ENCODE data around the gene TPM3. TPM values are rescaled to one million over a fixed set of nuclear protein-coding genes. Genes with fewer than 3 reads are reported as not detected.
"Not testable (repeated sequence)": the region's sequence is repeated elsewhere in the genome, so short reads cannot be mapped to it uniquely, and the experiment has no call there.

TPM3 gene
- total RNA-seq, 1 donor from 2014 or later: 245 TPM

DNA sequence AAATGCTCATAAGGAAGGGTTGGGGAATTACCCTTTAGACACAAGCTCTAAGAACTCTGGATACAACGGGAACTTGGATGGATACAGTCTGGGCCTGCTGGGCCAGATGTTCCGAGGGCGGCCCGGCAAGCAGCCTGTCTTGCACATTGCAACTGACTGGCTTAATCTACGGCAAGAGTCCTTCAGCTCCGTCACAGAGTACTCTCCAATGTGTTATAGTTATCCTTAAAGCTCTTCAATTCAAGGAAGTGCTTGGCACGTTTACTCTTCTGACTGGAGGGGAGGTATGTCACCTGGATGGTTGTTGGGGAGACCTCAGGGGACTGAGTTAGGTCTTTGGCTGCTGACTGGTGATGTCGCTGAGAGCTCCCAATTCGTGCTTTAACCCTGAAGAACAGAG lies 15.4 kb upstream of the TPM3 start:
- no peak for DNase-seq (ENCODE audit: low spot score in 2 of 2)
- no peak for FAIRE-seq

DNA sequence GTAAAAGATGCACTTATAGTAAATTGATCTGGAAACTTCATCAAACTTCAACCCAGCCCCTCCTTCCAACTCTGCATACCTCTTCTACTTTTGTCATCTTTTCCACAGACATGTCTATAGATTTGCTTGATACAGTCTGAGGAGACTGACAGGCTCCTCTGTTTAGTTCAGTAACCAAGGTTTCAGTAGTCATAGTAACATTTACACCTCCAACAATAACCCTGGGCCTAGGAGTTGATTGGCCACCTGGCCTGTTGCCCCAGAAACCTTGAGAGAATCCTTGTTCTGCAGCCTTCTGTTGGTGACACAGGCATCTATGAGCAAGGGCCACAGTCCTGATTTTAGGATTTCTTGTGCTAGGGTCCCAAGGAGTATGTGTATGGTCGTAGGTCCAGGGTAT lies 14.3 kb upstream of the TPM3 start, which contains the start of gene CFAP141:
Gene CFAP141 (minus strand): TSS at position 138 of the 400 bp plus-strand sequence. CDS start 26 bp downstream, at position 112.
- FAIRE-seq (no peak), DNase-seq (ENCODE audit: low spot score in 2 of 2) (no peak)

DNA sequence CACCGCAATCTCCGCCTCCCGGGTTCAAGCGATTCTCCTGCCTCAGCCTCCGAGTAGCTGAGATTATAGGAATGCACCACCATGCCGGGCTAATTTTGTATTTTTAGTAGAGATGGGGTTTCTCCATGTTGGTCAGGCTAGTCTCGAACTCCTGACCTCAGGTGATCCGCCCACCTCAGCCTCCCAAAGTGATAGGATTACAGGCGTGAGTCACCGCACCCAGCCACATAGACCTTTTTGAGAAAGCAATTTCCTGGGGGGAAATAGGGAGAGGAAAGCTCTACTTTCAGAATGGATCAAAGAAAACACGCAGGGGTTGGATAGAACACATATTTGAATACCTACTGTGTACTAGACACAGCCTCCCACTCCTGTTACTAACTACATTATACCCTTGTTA lies 13.9 kb upstream of the TPM3 start:
- not testable (repeated sequence) for DNase-seq (ENCODE audit: low spot score in 2 of 2); FAIRE-seq

DNA sequence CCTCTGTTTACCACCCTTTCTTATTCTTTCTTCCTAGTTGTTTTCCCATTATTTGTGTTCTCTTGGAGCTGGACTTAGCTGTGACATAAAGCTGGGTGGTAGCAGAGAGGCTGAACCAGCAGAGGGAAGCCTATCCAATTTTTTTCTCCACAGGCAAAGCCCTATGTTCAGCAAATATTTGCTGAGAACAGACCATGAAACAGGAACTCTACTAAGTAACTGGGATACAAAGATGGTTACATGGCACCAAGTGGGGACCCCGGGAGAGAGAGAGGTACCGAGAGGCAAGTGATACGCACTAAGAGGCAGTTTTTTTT lies 7.6 kb upstream of the TPM3 start:
- DNase-seq (ENCODE audit: low spot score in 2 of 2) (no peak), FAIRE-seq (no peak)

GRCh38 chr1:154198756-154199562 lies 7.1 kb upstream of the TPM3 start:
- no peak for FAIRE-seq
- peak in 1 of 2 donors; percentile 54 for DNase-seq (ENCODE audit: low spot score in 2 of 2)

- FAIRE-seq: no peak
- DNase-seq (ENCODE audit: low spot score in 2 of 2): no peak
Observed at GRCh38 chr1:154193821-154194220, 1.9 kb upstream of the TPM3 start.

- DNase-seq (ENCODE audit: low spot score in 2 of 2): no peak
Observed at GRCh38 chr1:154192476-154192875, 576 bp upstream of the TPM3 start.

GRCh38 chr1:154190550-154190949 lies 1.4 kb downstream of the TPM3 start:
- no peak for FAIRE-seq
- no peak for DNase-seq (ENCODE audit: low spot score in 2 of 2)

More at GRCh38 chr1:154192476-154192875, 576 bp upstream of the TPM3 start:
- FAIRE-seq: no peak

GRCh38 chr1:154186852-154187501 lies 4.9 kb downstream of the TPM3 start:
- FAIRE-seq (no peak), DNase-seq (ENCODE audit: low spot score in 2 of 2) (no peak)

DNA sequence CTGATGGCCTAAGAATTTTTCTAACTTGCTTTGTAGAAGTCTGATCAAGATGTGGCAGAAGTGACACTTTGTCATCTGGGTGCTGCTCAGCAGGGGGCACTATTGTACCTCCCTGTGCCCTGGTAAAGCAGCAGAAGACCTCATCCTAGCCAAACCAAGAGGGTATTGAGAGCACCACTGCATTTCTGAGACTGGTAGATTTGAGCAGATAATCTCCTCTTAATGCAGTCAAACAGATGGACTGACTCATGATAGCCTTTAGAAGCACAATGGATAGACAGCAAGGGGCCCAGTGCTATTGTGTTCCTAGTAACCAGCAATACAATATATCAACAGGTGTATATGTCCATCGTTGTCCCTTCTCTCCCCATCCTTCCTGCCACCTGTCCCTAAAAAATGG lies 5.7 kb downstream of the TPM3 start:
- FAIRE-seq (no peak), DNase-seq (ENCODE audit: low spot score in 2 of 2) (no peak)

DNA sequence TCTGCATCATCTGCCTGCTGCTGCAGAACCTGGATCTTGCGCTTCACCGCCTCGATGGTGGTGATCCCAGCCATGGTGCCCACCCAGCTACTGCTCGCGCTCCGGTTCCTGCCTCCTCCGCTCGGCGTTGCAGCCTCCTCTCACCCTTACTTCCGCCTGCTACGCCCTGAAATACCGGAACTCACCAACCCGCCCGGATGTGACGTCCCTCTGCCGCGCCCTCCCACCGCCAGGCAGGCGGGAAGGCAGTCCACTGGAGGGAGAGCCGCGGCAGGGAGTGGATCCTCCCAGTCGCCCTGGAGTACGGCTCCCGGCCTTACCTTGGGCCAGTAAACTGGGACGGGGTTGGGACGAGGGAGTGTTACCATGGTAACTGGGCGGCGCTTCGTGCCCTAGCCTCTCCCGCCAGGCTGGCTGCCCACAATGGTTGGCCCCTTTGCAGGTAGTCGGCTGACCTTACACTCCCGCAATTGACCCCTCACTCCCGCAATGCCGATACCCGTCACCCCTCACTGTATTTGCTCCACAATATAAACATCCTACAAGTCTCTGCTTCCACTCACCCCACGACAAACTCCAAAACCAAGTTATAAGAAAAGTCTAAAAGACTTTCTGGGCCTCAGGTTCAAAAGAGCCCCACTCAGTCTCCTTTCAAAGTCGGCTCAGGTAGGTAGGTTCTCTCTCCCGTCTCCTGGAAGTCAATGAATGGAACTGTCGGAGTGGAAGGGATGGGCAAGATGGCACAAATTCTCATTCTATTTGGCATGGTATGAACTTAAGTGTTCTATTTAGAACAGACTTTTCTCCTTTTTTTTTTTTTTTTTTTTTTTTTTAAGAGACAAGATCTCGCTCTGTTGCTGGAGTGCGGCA lies 8.6 kb downstream of the TPM3 start:
- DNase-seq (ENCODE audit: low spot score in 2 of 2) (peak; percentile 78 to 96), FAIRE-seq (no peak)

DNA sequence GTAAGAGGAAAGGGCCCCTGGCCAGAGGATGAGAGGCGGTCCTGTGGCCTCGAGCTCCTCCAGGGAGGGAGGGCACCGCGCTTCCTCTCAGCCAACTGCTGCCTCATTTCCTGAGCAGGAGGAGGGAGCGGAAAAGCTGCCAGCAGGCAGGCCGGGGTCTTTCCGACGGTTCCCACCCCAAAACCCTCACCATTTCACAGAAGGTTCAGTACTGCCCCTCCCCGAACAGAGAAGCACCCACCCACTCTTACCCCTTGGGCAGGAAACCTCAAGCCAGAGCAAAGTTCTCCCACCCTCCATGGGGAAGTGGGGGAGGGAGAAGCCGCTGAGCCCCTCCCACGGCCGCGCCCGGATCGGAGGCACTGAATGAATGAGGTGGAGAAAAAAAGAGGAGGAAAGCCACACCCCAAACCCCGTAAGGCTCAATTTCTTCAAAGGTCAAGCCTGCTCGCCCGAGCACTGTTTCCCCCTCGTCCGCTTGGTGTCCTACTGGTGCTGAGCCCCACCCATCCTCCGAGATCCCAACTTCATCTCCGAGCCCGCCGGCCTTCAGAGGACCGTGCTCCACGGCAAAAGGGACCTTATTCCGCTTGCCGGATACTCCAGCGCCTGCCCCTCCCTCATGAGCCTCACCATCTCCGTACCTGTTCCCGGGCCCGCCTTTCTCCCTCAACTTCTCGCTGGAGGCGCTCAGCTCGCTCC lies 9.4 kb downstream of the TPM3 start:
- DNase-seq (ENCODE audit: low spot score in 2 of 2): peak in 1 of 2 donors; percentile 54
- FAIRE-seq: no peak

DNA sequence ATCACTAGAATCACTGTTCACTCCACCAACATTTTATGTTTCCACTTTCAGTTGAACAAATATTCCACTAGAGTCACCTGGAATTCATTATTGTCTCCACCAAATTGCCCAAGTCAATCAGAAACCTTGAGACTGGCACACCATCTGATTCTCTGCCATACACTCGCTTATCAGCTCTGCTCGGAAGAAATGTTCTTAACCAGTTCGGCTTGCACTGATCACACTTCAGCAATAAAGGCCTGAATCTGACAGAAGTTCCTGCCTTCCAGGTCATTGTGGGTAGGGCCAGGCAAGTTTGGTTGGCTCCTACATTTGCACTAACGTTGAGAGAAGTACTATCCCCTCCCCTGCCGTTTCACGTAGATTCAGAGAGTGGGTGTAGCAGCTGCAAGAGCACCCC lies 10.0 kb downstream of the TPM3 start:
- FAIRE-seq: no peak
- no peak for DNase-seq (ENCODE audit: low spot score in 2 of 2)

GRCh38 chr1:154179946-154180687 lies 11.8 kb downstream of the TPM3 start:
- no peak for FAIRE-seq
- DNase-seq (ENCODE audit: low spot score in 2 of 2): no peak

- no peak for DNase-seq (ENCODE audit: low spot score in 2 of 2)
Observed at GRCh38 chr1:154178911-154179811, 12.7 kb downstream of the TPM3 start.

DNA sequence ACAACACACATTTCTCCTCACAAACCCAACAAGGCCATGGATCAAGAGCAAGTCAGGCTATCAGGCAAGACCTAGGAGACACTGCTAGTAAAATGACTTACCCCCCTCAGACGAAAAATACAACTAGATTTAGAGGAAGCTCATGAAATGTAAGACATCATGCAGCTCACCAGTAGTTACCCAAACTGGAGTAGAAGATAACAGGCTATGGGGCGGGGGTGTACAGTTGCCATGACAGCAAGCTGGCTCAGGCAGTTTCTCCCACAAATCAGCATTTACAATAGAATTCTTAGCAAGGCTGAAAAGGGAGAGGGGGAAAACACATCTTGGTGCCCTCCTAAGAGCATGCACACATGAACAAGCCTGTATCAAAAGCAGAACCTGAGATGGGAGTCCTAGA lies 13.9 kb downstream of the TPM3 start:
- DNase-seq (ENCODE audit: low spot score in 2 of 2) (no peak), FAIRE-seq (no peak)

More at GRCh38 chr1:154178911-154179811, 12.7 kb downstream of the TPM3 start:
- no peak for FAIRE-seq

GRCh38 chr1:154176337-154176736 lies 15.6 kb downstream of the TPM3 start:
- no peak for DNase-seq (ENCODE audit: low spot score in 2 of 2)

DNA sequence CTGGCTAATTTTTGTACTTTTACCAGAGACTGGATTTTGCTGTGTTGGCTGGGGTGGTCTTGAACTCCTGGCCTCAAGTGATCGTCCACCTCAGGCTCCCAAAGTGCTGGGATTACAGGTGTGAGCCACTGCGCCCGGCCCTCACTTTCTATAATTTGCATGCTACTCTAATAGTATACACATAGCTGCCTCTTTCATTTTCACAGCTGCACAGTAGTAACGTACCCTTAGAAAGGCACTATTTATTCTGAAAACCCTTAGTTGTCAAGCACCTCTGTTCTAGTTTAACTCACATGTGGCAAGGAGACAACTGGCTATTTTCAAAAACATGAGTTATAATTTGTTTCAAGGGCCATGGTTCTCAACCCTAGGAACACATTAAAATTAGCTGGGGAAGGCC lies 17.2 kb downstream of the TPM3 start:
- no peak for DNase-seq (ENCODE audit: low spot score in 2 of 2)
- FAIRE-seq: no peak

More at GRCh38 chr1:154176337-154176736, 15.6 kb downstream of the TPM3 start:
- FAIRE-seq: no peak

GRCh38 chr1:154171880-154172279 lies 20.0 kb downstream of the TPM3 start:
- no peak for FAIRE-seq

More at GRCh38 chr1:154171880-154172279, 20.0 kb downstream of the TPM3 start:
- no peak for DNase-seq (ENCODE audit: low spot score in 2 of 2)

Data from frontal cortex (tissue), 4 donors.